Measurements from ENCODE around the gene PGAM4. TPM values are rescaled to one million over a fixed set of nuclear protein-coding genes. Genes with fewer than 3 reads are reported as not detected.

Gene PGAM4
- total RNA-seq, 1 donor = 0.43 TPM

GRCh38 chrX:77966361-77966760 lies 3.1 kb downstream of the PGAM4 start:
- H3K4me3 ChIP-seq (ENCODE audit: low read depth, low read length) = no peak overlapping the region
- DNase-seq (ENCODE audit: low read depth) = no peak
- no peak for TF ChIP-seq CTCF (IDR thresholded peaks at IDR 0.05; ENCODE audit: insufficient read depth, low read depth, low read length)

- peak; percentile 2 for DNase-seq (ENCODE audit: low read depth)
- no peak for TF ChIP-seq CTCF (IDR thresholded peaks at IDR 0.05; ENCODE audit: insufficient read depth, low read depth, low read length)
- no peak overlapping the region for H3K4me3 ChIP-seq (ENCODE audit: low read depth, low read length)
Observed at GRCh38 chrX:77962068-77962902, 7.2 kb downstream of the PGAM4 start.

- no peak overlapping the region for H3K4me3 ChIP-seq (ENCODE audit: low read depth, low read length)
- no peak for DNase-seq (ENCODE audit: low read depth)
- TF ChIP-seq CTCF (IDR thresholded peaks at IDR 0.05; ENCODE audit: insufficient read depth, low read depth, low read length) = no peak
Observed at GRCh38 chrX:77961063-77961462, 8.4 kb downstream of the PGAM4 start.

GRCh38 chrX:77960567-77960966 lies 8.9 kb downstream of the PGAM4 start:
- TF ChIP-seq CTCF (IDR thresholded peaks at IDR 0.05; ENCODE audit: insufficient read depth, low read depth, low read length) = no peak
- DNase-seq (ENCODE audit: low read depth) = no peak
- H3K4me3 ChIP-seq (ENCODE audit: low read depth, low read length) = no peak overlapping the region

GRCh38 chrX:77953708-77954107 lies 15.7 kb downstream of the PGAM4 start:
- TF ChIP-seq CTCF (IDR thresholded peaks at IDR 0.05; ENCODE audit: insufficient read depth, low read depth, low read length) = no peak
- no peak for DNase-seq (ENCODE audit: low read depth)

GRCh38 chrX:77953302-77953701 lies 16.1 kb downstream of the PGAM4 start:
- H3K4me3 ChIP-seq (ENCODE audit: low read depth, low read length) = no peak overlapping the region
- no peak for TF ChIP-seq CTCF (IDR thresholded peaks at IDR 0.05; ENCODE audit: insufficient read depth, low read depth, low read length)
- no peak for DNase-seq (ENCODE audit: low read depth)

More at GRCh38 chrX:77953708-77954107, 15.7 kb downstream of the PGAM4 start:
- no peak overlapping the region for H3K4me3 ChIP-seq (ENCODE audit: low read depth, low read length)
